ENCODE measurements around the gene TRIP6. TPM values are rescaled to one million over a fixed set of nuclear protein-coding genes. Genes with fewer than 3 reads are reported as not detected.

Gene TRIP6
- total RNA-seq, 2 experiments from 2014 or later, result 25.5 to 28.6 TPM

DNA sequence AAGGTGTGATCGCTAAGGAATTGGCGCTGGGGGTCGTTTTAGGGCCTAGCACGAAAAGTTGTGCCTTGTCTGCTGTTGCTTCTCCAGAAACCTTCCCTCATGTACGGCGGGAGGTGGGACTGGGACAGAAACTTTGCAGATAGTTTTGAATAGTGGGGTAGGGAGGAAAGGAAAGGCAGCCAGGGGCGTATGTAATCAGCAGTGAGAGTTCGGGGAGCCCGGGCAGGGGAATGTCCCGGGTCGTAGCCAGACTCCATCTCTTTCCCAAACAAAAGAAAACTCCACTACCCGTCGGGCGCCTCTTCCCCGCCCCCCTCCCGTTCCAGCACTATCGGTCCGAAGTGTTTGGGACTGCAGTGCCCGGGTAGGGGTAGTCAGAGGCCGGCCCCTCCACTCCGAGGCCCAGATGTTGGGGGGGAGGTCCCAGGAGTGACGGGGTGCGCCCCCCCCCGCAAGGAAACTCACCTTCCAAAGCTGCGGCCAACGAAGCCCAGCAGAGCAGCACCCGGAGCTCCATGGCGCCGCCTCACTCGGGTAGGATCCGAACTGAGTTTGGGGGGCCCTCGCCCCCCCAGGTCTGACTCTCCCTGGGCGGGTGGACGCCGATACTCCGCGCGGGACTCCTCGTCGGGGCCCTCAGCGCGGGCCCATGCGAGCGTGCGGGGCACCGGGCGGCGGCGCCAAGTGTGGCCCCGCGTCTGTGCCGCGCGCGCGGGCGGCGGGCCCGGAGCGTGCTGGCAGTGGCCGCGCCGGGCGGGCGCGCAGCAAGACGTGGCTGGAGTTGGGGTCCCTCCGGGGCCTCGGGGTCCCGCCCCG, 40.5 kb upstream of the TRIP6 start:
- peaks cover 39% of the 10 kb centered on the region for H3K27me3 Mint-ChIP-seq (ENCODE audit: low read depth)
- no peak for DNase-seq
- H3K27ac Mint-ChIP-seq, result no peak overlapping the region
- POLR2A ChIA-PET, result no interaction called here
- no peaks in the 10 kb centered on the region for H3K36me3 Mint-ChIP-seq (ENCODE audit: low read depth)
- peak; percentile 57 for ATAC-seq
- H3K4me1 Mint-ChIP-seq (ENCODE audit: low read depth), result peaks cover 25% of the 10 kb centered on the region
- CTCF ChIA-PET, result interaction anchor here (1.6 kb wide), 1 partner anchor 26 kb away, joined by 6 read pairs; the partner anchor contains the start of gene SLC12A9
- no peaks in the 10 kb centered on the region for H3K9me3 Mint-ChIP-seq (ENCODE audit: insufficient read depth)
- peak overlapping the region; percentile 6 for H3K4me3 Mint-ChIP-seq

DNA sequence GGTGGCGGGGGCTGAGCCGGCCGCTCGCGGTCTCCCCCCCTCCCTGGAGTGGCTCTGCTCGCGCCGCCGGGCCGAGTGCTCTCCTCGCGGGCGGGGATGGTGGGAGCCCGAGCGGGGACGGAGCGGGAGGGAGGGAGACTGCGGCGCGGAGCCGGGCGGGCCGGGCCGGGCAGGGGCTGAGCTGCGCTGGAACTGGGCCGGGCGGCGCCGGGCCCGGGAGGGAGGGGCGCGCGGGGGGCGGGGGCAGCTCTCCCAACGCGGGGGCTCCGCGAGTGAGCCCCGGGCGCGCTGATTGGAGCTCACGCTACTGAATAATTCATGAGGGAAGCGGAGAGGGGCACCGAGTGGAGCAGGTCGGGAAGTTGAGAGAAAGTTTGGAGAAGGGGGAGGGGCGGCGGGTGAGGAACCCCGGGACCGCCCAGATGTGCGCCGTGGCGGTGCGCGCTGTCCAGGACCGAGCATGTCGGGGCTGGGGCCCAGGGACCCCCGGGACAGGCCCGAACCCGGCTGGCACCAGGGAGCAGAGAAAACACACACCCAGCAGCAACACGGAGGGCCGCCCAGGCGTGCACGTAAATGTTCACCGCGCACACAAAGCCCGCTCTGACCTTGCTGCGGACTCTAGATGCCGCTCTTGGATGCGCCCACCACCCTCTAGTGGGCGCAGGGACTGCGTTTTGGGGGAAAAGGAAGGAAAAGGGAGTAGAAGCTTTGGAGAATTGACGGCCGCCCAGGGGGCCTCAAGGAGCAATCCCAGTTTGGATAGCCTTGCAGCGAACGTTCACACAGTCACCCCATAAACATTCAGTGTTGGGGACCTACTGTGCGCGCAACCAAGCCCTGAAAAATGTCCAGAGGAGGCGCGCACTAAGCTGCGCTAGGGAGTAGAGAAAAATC, 39.6 kb upstream of the TRIP6 start, which contains the start of gene EPHB4:
Gene EPHB4 (minus strand): TSS at position 194 of the 897 bp plus-strand sequence. CDS start 493 bp downstream, outside the sequence.
- no peak within 1 kb of the TSS for H3K27ac Mint-ChIP-seq
- peak within 1 kb of the TSS; percentile 36 for H3K4me3 Mint-ChIP-seq
- H3K9me3 Mint-ChIP-seq (ENCODE audit: insufficient read depth), result no peaks in the 10 kb centered on the region
- ChIA-PET POLR2A (no interaction called here), CTCF (interaction anchor here (0.7 to 2.0 kb wide), 3 partner anchors 25 to 244 kb away, joined by 3 to 6 read pairs (median 5); partner anchors contain the start of gene SLC12A9)
- H3K27me3 Mint-ChIP-seq (ENCODE audit: low read depth), result peaks cover 39% of the 10 kb centered on the region
- ATAC-seq (peak; percentile 55), DNase-seq (no peak)
- H3K4me1 Mint-ChIP-seq (ENCODE audit: low read depth), result peaks cover 25% of the 10 kb centered on the region
- no peaks in the 10 kb centered on the region for H3K36me3 Mint-ChIP-seq (ENCODE audit: low read depth)

DNA sequence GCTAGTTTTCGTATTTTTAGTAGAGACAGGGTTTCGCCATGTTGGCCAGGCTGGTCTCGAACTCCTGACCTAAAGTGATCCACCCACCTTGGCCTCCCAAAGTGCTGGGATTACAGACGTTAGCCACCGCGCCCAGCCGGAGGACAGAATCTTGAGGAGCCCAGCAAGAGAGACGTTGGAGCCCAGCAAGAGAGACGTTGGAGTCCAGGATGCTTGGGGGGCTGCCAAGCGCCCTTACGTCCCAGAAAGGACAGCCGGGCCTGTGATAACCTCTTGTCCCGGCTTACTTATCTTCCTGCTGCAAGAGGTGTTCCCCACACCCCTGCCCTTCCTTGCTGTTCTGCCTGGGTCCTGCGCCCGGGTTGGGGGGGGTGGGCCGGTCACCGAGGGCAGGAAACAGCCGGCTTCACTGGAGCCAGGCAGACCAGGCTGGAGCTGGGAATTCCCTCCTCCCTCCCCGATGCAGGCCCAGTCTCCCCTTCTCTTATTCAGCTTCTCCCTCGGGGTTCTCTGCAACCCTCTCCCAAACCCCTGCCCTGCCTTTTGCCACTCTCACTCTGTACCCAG, 38.0 kb upstream of the TRIP6 start:
- ATAC-seq (no peak), DNase-seq (no peak)
- H3K27ac Mint-ChIP-seq, result no peak overlapping the region
- ChIA-PET POLR2A (no interaction called here), CTCF (interaction anchor here (1.3 to 2.0 kb wide), 2 partner anchors 23 to 30 kb away, joined by 3 to 5 read pairs; partner anchors contain the start of gene SLC12A9)
- H3K9me3 Mint-ChIP-seq (ENCODE audit: insufficient read depth), result no peaks in the 10 kb centered on the region
- peaks cover 25% of the 10 kb centered on the region for H3K4me1 Mint-ChIP-seq (ENCODE audit: low read depth)
- no peak overlapping the region for H3K4me3 Mint-ChIP-seq
- peaks cover 39% of the 10 kb centered on the region for H3K27me3 Mint-ChIP-seq (ENCODE audit: low read depth)
- H3K36me3 Mint-ChIP-seq (ENCODE audit: low read depth), result no peaks in the 10 kb centered on the region

DNA sequence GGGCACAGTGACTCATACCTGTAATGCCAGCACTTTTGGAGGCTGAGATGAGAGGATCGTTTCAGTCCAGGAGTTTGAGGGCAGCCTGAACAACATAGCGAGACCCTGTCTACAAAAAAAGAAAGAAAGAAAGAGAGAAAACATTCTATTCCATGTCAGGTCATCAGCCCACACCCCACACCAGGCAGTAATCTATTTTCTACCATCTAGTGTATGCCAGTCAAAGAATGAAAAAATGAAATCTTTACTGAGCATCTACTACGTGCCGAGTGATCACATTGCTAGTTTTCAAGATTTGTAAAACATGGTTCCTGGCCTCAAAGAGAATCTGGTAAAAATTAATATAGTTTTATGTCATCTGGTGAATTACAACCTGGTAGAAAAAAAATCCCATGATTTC, 36.8 kb upstream of the TRIP6 start:
- ATAC-seq, result no peak
- H3K4me1 Mint-ChIP-seq (ENCODE audit: low read depth), result peaks cover 23% of the 10 kb centered on the region
- no peak overlapping the region for H3K27ac Mint-ChIP-seq
- POLR2A ChIA-PET, result no interaction called here
- CTCF ChIA-PET, result no interaction called here
- no peaks in the 10 kb centered on the region for H3K36me3 Mint-ChIP-seq (ENCODE audit: low read depth)
- no peaks in the 10 kb centered on the region for H3K9me3 Mint-ChIP-seq (ENCODE audit: insufficient read depth)
- DNase-seq, result no peak
- H3K27me3 Mint-ChIP-seq (ENCODE audit: low read depth), result peaks cover 33% of the 10 kb centered on the region
- no peak overlapping the region for H3K4me3 Mint-ChIP-seq

DNA sequence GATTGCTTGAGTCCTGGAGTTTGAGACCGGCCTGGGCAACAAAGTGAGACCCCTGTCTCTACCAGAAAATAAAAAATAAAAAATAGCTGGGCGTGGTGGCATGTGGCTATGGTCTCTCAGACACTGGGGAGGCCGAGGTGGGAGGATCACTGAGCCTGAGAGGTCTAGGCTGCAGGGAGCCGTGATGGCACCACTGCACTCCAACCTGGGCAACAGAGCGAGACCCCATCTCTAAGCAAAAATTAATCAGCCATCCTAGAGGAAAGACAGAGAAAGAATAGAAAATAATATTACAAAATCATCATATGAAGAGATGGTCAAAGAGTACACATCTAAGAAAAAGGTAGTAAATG, 34.9 kb upstream of the TRIP6 start:
- H3K27ac Mint-ChIP-seq, result no peak overlapping the region
- ATAC-seq (no peak), DNase-seq (no peak)
- peaks cover 21% of the 10 kb centered on the region for H3K27me3 Mint-ChIP-seq (ENCODE audit: low read depth)
- no peak overlapping the region for H3K4me3 Mint-ChIP-seq
- H3K4me1 Mint-ChIP-seq (ENCODE audit: low read depth), result peaks cover 22% of the 10 kb centered on the region
- CTCF ChIA-PET, result interaction anchor here (0.9 to 1.4 kb wide), 3 partner anchors 19 to 253 kb away, joined by 3 to 7 read pairs (median 3); partner anchors contain the start of genes SLC12A9 and TRIM56
- H3K36me3 Mint-ChIP-seq (ENCODE audit: low read depth), result no peaks in the 10 kb centered on the region
- POLR2A ChIA-PET, result no interaction called here
- H3K9me3 Mint-ChIP-seq (ENCODE audit: insufficient read depth), result no peaks in the 10 kb centered on the region

DNA sequence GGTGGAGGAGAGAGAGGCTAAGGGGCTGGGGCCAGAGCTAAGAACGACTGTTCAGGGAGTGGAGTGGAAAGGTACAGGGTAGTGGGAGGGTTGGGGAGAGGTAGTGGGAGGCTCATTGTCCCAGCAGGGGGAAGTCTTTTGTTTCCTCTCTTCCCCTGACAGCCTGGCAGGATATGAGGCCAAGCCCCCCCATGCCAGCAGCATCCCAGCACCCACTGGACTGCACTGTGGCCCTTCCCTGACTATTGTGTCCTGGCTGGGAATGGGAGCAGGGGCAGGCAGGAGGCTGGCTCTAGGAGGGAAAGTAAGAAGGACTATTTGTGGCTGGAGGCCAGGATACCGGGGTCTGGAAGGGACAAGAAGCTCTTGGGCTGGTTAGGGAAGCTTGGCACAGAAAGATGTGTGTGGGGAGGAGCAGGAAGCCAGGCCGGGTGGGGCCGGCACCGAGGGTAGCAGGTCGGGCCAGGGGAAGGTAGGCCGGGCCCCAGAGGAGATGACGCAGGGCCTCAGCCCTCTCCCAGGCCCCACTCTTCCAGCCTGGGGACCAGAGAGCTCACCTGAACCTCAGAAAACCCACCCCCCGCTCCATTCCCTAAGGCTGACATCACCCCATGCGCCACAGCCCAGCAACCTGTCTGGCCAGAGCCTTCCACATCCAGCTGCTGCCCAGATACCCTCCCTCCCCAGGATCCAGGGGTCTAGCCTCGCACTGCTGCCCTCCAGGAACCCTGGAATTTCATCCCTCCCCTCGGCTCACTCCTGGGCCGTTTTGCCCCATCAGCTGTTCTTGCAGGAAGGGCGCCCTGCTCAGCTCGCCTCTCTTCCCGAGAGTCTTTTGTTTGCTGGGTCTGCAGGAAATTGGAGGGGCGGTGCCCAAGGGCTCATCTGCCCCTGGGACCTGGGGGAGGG, 31.0 kb upstream of the TRIP6 start:
- no peak overlapping the region for H3K4me3 Mint-ChIP-seq

DNA sequence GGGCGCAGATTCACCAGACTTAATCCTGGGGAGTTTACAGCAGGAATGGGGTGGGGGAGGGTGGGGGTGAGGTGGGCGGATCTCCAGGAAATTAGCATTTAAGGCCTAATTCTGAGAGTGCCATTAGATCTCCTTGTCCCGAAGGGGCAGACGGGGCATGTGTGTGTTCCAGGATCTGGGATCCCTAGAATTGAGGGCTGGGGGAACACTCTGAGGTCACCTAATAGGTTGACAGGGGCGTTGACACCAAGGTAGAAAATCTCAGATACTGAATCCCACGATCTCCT, 30.4 kb upstream of the TRIP6 start:
- H3K4me1 Mint-ChIP-seq (ENCODE audit: low read depth), result peaks cover 16% of the 10 kb centered on the region
- H3K27ac Mint-ChIP-seq, result no peak overlapping the region
- DNase-seq, result no peak
- H3K4me3 Mint-ChIP-seq, result peak overlapping the region; percentile 70
- no peaks in the 10 kb centered on the region for H3K36me3 Mint-ChIP-seq (ENCODE audit: low read depth)
- H3K27me3 Mint-ChIP-seq (ENCODE audit: low read depth), result peaks cover under 1% of the 10 kb centered on the region
- H3K9me3 Mint-ChIP-seq (ENCODE audit: insufficient read depth), result no peaks in the 10 kb centered on the region
- ChIA-PET CTCF (interaction anchor here (1.2 to 1.5 kb wide), 2 partner anchors 38 to 132 kb away, joined by 3 to 5 read pairs; no protein-coding TSS in a partner anchor), POLR2A (no interaction called here)
- ATAC-seq, result no peak

More for the DNA sequence above, 31.0 kb upstream of the TRIP6 start:
- Mint-ChIP-seq H3K9me3 (ENCODE audit: insufficient read depth) (no peaks in the 10 kb centered on the region), H3K27me3 (ENCODE audit: low read depth) (no peaks in the 10 kb centered on the region), H3K27ac (peak overlapping the region; percentile 52), H3K36me3 (ENCODE audit: low read depth) (no peaks in the 10 kb centered on the region), H3K4me1 (ENCODE audit: low read depth) (peaks cover 16% of the 10 kb centered on the region)
- CTCF ChIA-PET, result interaction anchor here (1.2 to 1.5 kb wide), 3 partner anchors 16 to 131 kb away, joined by 3 to 7 read pairs (median 5); partner anchors contain the start of gene SLC12A9
- ATAC-seq (no peak), DNase-seq (no peak)
- POLR2A ChIA-PET, result no interaction called here

DNA sequence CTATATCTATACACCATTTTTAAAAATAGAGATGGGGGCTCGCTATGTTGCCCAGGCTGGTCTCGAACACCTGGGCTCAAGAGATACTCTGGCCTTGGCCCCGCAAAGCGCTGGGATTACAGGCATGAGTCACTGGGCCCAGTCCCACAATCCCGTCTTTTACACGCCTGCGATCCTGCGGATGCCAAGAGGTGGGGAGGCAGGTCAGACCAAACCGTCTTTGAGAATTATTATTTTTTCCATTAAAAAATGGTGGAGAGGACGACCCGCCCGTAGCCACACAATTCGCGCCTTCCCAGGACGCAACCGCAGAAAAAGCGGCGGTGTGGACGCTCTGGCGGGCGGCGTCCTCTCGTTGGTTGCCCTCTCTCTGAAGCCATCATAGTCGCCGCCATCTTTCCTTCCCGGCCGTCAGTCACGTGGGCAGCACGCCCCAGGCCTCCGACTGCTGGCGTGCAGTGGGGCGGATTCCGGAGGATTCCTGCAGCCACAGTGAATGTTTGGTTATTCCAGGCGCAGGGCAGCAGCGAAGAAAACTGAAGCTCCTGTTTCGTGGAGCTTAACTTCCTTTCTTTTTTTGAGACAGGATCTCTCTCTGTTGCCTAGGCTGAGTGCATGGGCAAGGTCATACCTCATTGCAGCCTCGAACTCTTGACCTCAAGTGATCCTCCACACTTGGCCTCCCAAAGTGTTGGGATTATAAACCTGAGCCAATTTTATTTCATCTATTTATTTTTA, 29.9 kb upstream of the TRIP6 start:
- Mint-ChIP-seq H3K36me3 (ENCODE audit: low read depth) (no peaks in the 10 kb centered on the region), H3K27ac (peak overlapping the region; percentile 70), H3K27me3 (ENCODE audit: low read depth) (peaks cover 3% of the 10 kb centered on the region), H3K4me1 (ENCODE audit: low read depth) (peaks cover 16% of the 10 kb centered on the region), H3K9me3 (ENCODE audit: insufficient read depth) (no peaks in the 10 kb centered on the region), H3K4me3 (peak overlapping the region; percentile 70)
- ChIA-PET CTCF (interaction anchor here (1.0 to 1.5 kb wide), 2 partner anchors 15 to 132 kb away, joined by 3 to 5 read pairs; partner anchors contain the start of gene SLC12A9), POLR2A (no interaction called here)
- ATAC-seq, result peak; percentile 92
- DNase-seq, result peak; percentile 73

DNA sequence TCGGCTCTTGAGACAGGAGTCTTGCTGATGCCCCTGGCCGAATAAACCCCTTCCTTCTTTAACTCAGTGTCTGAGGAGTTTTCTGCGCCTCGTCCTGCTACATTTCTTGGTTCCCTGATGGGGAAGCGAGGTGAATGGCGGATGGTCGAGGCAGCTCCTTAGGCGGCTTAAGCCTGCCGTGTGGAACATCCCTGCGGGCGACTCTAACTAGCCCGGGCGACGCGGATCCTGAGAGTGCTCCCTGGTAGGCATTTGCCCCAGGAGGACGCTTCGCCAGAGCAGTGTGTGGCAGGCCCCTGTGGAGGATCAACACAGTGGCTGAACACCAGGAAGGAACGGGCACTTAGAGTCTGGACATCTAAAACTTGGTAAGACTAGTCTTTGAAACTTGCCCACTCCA, 27.8 kb upstream of the TRIP6 start:
- no peak for ATAC-seq
- Mint-ChIP-seq H3K27me3 (ENCODE audit: low read depth) (peaks cover 3% of the 10 kb centered on the region), H3K36me3 (ENCODE audit: low read depth) (no peaks in the 10 kb centered on the region), H3K9me3 (ENCODE audit: insufficient read depth) (no peaks in the 10 kb centered on the region), H3K4me1 (ENCODE audit: low read depth) (peaks cover 16% of the 10 kb centered on the region), H3K4me3 (no peak overlapping the region), H3K27ac (no peak overlapping the region)
- CTCF ChIA-PET, result no interaction called here
- DNase-seq, result no peak
- POLR2A ChIA-PET, result no interaction called here

DNA sequence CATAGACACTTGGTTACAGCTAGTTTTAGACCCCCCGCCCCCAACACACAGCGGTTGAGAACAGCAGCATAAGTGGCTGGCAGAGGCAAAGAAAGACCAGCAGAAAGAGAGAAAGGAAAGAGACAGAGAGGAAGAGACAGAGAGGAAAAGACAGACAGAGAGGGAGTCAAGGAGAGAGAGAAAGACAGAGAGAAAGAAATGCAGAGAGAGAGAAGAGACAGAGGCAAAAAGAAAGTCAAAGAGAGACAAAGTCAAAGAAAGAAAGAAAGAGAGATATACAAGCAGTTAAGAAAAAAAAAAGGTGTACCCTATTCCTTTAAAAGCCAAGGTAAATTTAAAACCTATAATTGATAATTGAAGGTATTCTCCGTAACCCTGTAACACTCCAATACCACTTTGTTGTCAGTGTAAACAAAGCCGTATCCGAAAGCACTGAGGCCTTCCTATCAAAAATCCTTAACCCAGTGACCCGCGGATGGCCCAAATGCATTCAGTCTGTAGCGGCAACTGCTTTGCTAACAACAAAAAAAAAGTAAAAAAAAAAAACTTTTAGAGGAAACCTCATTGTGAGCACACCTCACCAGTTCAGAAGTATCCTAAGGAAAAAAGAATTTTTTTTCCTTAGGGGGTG, 26.6 kb upstream of the TRIP6 start:
- Mint-ChIP-seq H3K27ac (no peak overlapping the region), H3K4me3 (no peak overlapping the region), H3K4me1 (ENCODE audit: low read depth) (peaks cover 15% of the 10 kb centered on the region), H3K27me3 (ENCODE audit: low read depth) (peaks cover 3% of the 10 kb centered on the region), H3K9me3 (ENCODE audit: insufficient read depth) (no peaks in the 10 kb centered on the region), H3K36me3 (ENCODE audit: low read depth) (no peaks in the 10 kb centered on the region)
- ATAC-seq (no peak), DNase-seq (no peak)
- CTCF ChIA-PET, result interaction anchor here (0.6 kb wide), 1 partner anchor 43 kb away, joined by 3 read pairs; no protein-coding TSS in a partner anchor
- POLR2A ChIA-PET, result no interaction called here

All from activated CD8-positive, alpha-beta T cell treated with anti-CD3 and anti-CD28 coated beads, Interleukin-2, amount 10 ng/mL, durations not matched to agents 7 days and 5 days (primary cell).